ENCODE data around the gene MAD1L1. TPM values are rescaled to one million over a fixed set of nuclear protein-coding genes. Genes with fewer than 3 reads are reported as not detected.

MAD1L1 gene
- total and polyA plus RNA-seq, 2 of the 13 experiments (the other 11 are each of a cell fraction or from before 2014, with no cell fraction given) = 17.4 to 64.7 TPM

GRCh38 chr7:2081526-2082135 lies 151.1 kb downstream of the MAD1L1 start:
- intact Hi-C loops (cut with micrococcal nuclease; ENCODE audit: unreplicated experiment) = no loop called here
- ATAC-seq = no peak
- 98% methylated on average over 23 of the region's 24 CpGs for WGBS (ENCODE audit: low lambda C conversion rate)
- Histone ChIP-seq H2AFZ (ENCODE audit: low read length) (no peak overlapping the region), H4K20me1 (ENCODE audit: insufficient read depth, low read length) (no peaks in the 10 kb centered on the region), H3K4me2 (ENCODE audit: low read depth, low read length) (no peak overlapping the region), H3K36me3 (replicated peaks in 1 of 2; ENCODE audit: control insufficient read depth in 1 of 2, insufficient read depth in 2 of 2, low read length in 2 of 2) (peaks cover 9 to 33% of the 10 kb centered on the region in 2 experiments; a peak in 4 of 5 replicates), H3K9me3 (ENCODE audit: low read length) (no peaks in the 10 kb centered on the region), H3K4me3 (replicated peaks in 1 of 3; ENCODE audit: insufficient read depth in 1 of 3, low read depth in 2 of 3, low read length in 3 of 3) (no peak overlapping the region), H3K9ac (ENCODE audit: insufficient read depth, low read depth, low read length) (no peak overlapping the region), H3K27ac (ENCODE audit: extremely low read length, insufficient read depth, low read length) (no peak overlapping the region), H3K27me3 (ENCODE audit: control insufficient read depth in 1 of 2, insufficient read depth in 2 of 2, low read length in 2 of 2) (no peaks in the 10 kb centered on the region), H3K4me1 (ENCODE audit: insufficient read depth, low read length) (no peaks in the 10 kb centered on the region), H3K79me2 (ENCODE audit: insufficient read depth, low read length) (no peaks in the 10 kb centered on the region)
- TF ChIP-seq SMAD1 (CRISPR knock-in tag; IDR thresholded peaks at IDR 0.05; ENCODE audit: borderline replicate concordance, low read depth) = no peak
- TF ChIP-seq HDAC6 (IDR thresholded peaks at IDR 0.05; ENCODE audit: low read depth, low read length) = no peak
- no peak for TF ChIP-seq PLRG1 (conservative IDR thresholded peaks at IDR 0.05)
- TF ChIP-seq RBM22 (optimal IDR thresholded peaks at IDR 0.05; ENCODE audit: low read length) = no peak
- TF ChIP-seq ZBTB7B (CRISPR knock-in tag; IDR thresholded peaks at IDR 0.05) = no peak
- no peak for TF ChIP-seq ATF2 (CRISPR knock-in tag; IDR thresholded peaks at IDR 0.05)
- ChIA-PET CTCF (ENCODE audit: low intra/inter-chr PET ratio, low total read pairs) (no interaction called here), POLR2A (no interaction called here)
- BruUV-seq (replicated peaks) = no TSS peak
- no peak for FAIRE-seq
- in situ Hi-C loops (cut with HindIII; ENCODE audit: extremely low pct_ligation_motif_present, low pct_unique_long_range_greater_than_20kb) = no loop called here
- DNase-seq (ENCODE audit: low spot score) = no peak

- POLR2A ChIA-PET = no interaction called here
- WGBS (ENCODE audit: low lambda C conversion rate) = 100% methylated on average over 10 of the region's 14 CpGs
- intact Hi-C loops (cut with micrococcal nuclease; ENCODE audit: unreplicated experiment) = no loop called here
- TF ChIP-seq ZNF503 (CRISPR knock-in tag; IDR thresholded peaks at IDR 0.05) (no peak), ZNF816 (CRISPR knock-in tag; IDR thresholded peaks at IDR 0.05; ENCODE audit: borderline replicate concordance) (no peak), ZNF280B (CRISPR knock-in tag; IDR thresholded peaks at IDR 0.05; ENCODE audit: borderline replicate concordance) (no peak), IKZF1 (IDR thresholded peaks at IDR 0.05) (no peak), ZNF747 (CRISPR knock-in tag; IDR thresholded peaks at IDR 0.05; ENCODE audit: borderline replicate concordance) (no peak), ZNF704 (CRISPR knock-in tag; IDR thresholded peaks at IDR 0.05; ENCODE audit: borderline replicate concordance) (no peak), SKI (IDR thresholded peaks at IDR 0.05; ENCODE audit: partially characterized antibody) (no peak)
Measured at GRCh38 chr7:2080477-2080876, 152.3 kb downstream of the MAD1L1 start.

More at GRCh38 chr7:2080477-2080876, 152.3 kb downstream of the MAD1L1 start:
- no TSS peak for BruUV-seq (replicated peaks)
- Histone ChIP-seq H3K27me3 (ENCODE audit: control insufficient read depth in 1 of 2, insufficient read depth in 2 of 2, low read length in 2 of 2) (no peaks in the 10 kb centered on the region), H3K4me3 (replicated peaks in 1 of 3; ENCODE audit: insufficient read depth in 1 of 3, low read depth in 2 of 3, low read length in 3 of 3) (no peak overlapping the region), H3K79me2 (ENCODE audit: insufficient read depth, low read length) (no peaks in the 10 kb centered on the region), H3K36me3 (replicated peaks in 1 of 2; ENCODE audit: control insufficient read depth in 1 of 2, insufficient read depth in 2 of 2, low read length in 2 of 2) (peaks cover 9 to 40% of the 10 kb centered on the region in 2 experiments; a peak in 4 of 5 replicates), H3K27ac (ENCODE audit: extremely low read length, insufficient read depth, low read length) (no peak overlapping the region), H3K9me3 (ENCODE audit: low read length) (no peaks in the 10 kb centered on the region), H3K4me2 (ENCODE audit: low read depth, low read length) (no peak overlapping the region), H4K20me1 (ENCODE audit: insufficient read depth, low read length) (no peaks in the 10 kb centered on the region), H3K9ac (ENCODE audit: insufficient read depth, low read depth, low read length) (no peak overlapping the region), H3K4me1 (ENCODE audit: insufficient read depth, low read length) (no peaks in the 10 kb centered on the region), H2AFZ (ENCODE audit: low read length) (no peak overlapping the region)
- no peak for FAIRE-seq
- no peak for DNase-seq (ENCODE audit: low spot score)
- CTCF ChIA-PET (ENCODE audit: low intra/inter-chr PET ratio, low total read pairs) = no interaction called here
- in situ Hi-C loops (cut with HindIII; ENCODE audit: extremely low pct_ligation_motif_present, low pct_unique_long_range_greater_than_20kb) = no loop called here
- ATAC-seq = no peak

Data from HepG2 (cell line).